Spleen (tissue), 7 donors: ENCODE measurements around the gene ELN.

Source experiments
- CTCF ChIP-seq, 11 experiments: fragments of 200-600 bp in 7 of 11; fragments of 450-650 bp in 4 of 11; sonication (generic) in 4 of 11; IDR thresholded peaks in 8 of 11; conservative IDR thresholded peaks in 3 of 11; 1 replicate in 7 of 11; 2 replicates in 4 of 11; pipeline versions ENCODE4 v1.4.0 to v1.8.0; 2016 to 2021; ENCODE audit warnings: antibody characterized with exemption in 11 of 11, inconsistent platforms in 4 of 11, mild to moderate bottlenecking in 1 of 11
- POLR2A ChIP-seq, 3 donors: fragments of 450-650 bp; IDR thresholded peaks; one replicate each; pipeline ENCODE4 v1.5.1; 2017; ENCODE audit warnings: antibody characterized with exemption in 3 of 3, mild to moderate bottlenecking in 1 of 3
- donor health status: DM: no; HTN: no; CAD: no; lungs with moderate emphysema.
- donor health status: DM: no; HTN: no; CAD: no.
- donor health status: DM: no; HTN: no; CAD: no.

- TF ChIP-seq CTCF (IDR thresholded peaks at IDR 0.05 in 8 of 11, conservative IDR thresholded peaks at IDR 0.05 in 3 of 11) = no peak
- TF ChIP-seq POLR2A (IDR thresholded peaks at IDR 0.05) = no peak
Measured at GRCh38 chr7:74017125-74017524, 10.8 kb upstream of the ELN start.
